Measurements from ENCODE around the gene PRRG2. TPM values are rescaled to one million over a fixed set of nuclear protein-coding genes. Genes with fewer than 3 reads are reported as not detected.

PRRG2 gene
- total and polyA plus RNA-seq, 2 experiments from 2014 or later, result 2.0 to 3.8 TPM

GRCh38 chr19:49538643-49539042, 42.5 kb upstream of the PRRG2 start:
- peaks cover 2% of the 10 kb centered on the region; the same call in 1 of the 3 replicates for H3K36me3 Mint-ChIP-seq (ENCODE audit: low read depth)
- H3K27ac Mint-ChIP-seq, result no peak overlapping the region

DNA sequence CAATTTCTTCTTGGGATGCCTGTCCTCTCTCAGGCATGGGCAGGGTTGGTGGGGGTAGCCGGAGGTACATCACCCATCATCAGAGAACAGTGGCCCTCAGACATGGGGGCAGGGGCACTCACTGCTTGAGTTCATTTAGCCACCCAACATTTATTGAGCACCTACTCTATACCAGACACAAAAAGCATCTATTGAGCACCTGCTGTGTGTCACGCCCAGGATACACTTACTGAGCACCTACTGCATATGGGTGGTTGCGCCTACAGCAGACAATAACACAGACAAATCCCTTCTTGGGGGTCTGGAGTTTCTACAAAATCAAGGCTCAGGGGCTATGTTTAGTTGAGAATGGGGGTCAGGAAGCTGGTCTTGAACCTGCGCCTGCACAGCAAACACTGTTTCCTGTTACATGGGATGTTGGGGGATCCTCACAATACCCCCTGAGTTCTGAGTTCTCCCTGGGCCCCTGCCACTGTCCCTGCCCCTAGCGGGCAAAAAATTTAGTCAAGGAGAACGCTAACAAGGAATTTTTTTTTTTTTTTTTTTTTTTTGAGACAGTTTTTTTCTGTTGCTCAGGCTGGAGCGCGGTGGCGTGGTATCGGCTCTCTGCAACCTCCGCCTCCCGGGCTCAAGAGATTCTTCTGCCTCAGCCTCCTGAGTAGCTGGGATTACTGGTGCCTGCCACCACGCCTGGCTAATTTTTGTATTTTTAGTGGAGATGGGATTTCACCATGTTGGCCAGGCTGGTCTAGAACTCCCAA, 41.7 kb upstream of the PRRG2 start:
- H3K4me1 Mint-ChIP-seq, result peaks cover 8% of the 10 kb centered on the region
- H3K9me3 Mint-ChIP-seq, result no peaks in the 10 kb centered on the region
- Histone ChIP-seq H3K4me3 (no peak overlapping the region), H3K4me2 (no peak overlapping the region), H3K27ac (ENCODE audit: low read depth) (no peak overlapping the region), H2AFZ (no peak overlapping the region), H3K27me3 (ENCODE audit: insufficient read depth) (no peaks in the 10 kb centered on the region), H3F3A (replicated peaks; ENCODE audit: low read depth) (peaks cover 11% of the 10 kb centered on the region; the same call in 1 of the 2 replicates), H3K9me2 (ENCODE audit: insufficient read depth) (no peaks in the 10 kb centered on the region), H3K36me3 (ENCODE audit: insufficient read depth) (no peaks in the 10 kb centered on the region), H3K4me1 (ENCODE audit: insufficient read depth) (no peaks in the 10 kb centered on the region; the same call in 1 of the 2 replicates), H4K20me1 (replicated peaks; ENCODE audit: insufficient read depth) (no peaks in the 10 kb centered on the region; the same call in 1 of the 2 replicates), H3K79me2 (replicated peaks; ENCODE audit: insufficient read depth) (no peaks in the 10 kb centered on the region)
- ATAC-seq (no peak), DNase-seq (ENCODE audit: low spot score) (no peak)
- H3K36me3 Mint-ChIP-seq (ENCODE audit: low read depth), result peaks cover 2% of the 10 kb centered on the region; the same call in 1 of the 3 replicates
- H3K27ac Mint-ChIP-seq, result no peak overlapping the region
- H3K27me3 Mint-ChIP-seq (ENCODE audit: insufficient read depth, low read depth, poor library complexity), result peaks cover 11% of the 10 kb centered on the region
- H3K4me3 Mint-ChIP-seq, result no peak overlapping the region
- no peak for TF ChIP-seq EZH2 (IDR thresholded peaks at IDR 0.05; ENCODE audit: low read depth, unreplicated experiment)
- TF ChIP-seq NANOG (IDR thresholded peaks at IDR 0.05; ENCODE audit: borderline replicate concordance), result no peak
- TF ChIP-seq CREB1 (CRISPR knock-in tag; IDR thresholded peaks at IDR 0.05; ENCODE audit: low read depth), result no peak
- TF ChIP-seq STAT1 (IDR thresholded peaks at IDR 0.05; ENCODE audit: unreplicated experiment), result no peak
- TF ChIP-seq POLR2AphosphoS5 (IDR thresholded peaks at IDR 0.05; ENCODE audit: low read depth), result no peak
- no peak for TF ChIP-seq ZNF331 (CRISPR knock-in tag; IDR thresholded peaks at IDR 0.05; ENCODE audit: low read depth)
- no peak for TF ChIP-seq ZNF114 (CRISPR knock-in tag; IDR thresholded peaks at IDR 0.05)
- TF ChIP-seq, protein P1, sequence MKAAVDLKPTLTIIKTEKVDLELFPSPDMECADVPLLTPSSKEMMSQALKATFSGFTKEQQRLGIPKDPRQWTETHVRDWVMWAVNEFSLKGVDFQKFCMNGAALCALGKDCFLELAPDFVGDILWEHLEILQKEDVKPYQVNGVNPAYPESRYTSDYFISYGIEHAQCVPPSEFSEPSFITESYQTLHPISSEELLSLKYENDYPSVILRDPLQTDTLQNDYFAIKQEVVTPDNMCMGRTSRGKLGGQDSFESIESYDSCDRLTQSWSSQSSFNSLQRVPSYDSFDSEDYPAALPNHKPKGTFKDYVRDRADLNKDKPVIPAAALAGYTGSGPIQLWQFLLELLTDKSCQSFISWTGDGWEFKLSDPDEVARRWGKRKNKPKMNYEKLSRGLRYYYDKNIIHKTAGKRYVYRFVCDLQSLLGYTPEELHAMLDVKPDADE (IDR thresholded peaks at IDR 0.05), result no peak

More at GRCh38 chr19:49538643-49539042, 42.5 kb upstream of the PRRG2 start:
- Histone ChIP-seq H3K79me2 (replicated peaks; ENCODE audit: insufficient read depth) (no peaks in the 10 kb centered on the region), H3K36me3 (ENCODE audit: insufficient read depth) (no peaks in the 10 kb centered on the region), H3K4me1 (ENCODE audit: insufficient read depth) (no peaks in the 10 kb centered on the region; the same call in 1 of the 2 replicates), H3K4me3 (no peak overlapping the region), H3K27ac (ENCODE audit: low read depth) (no peak overlapping the region), H3F3A (replicated peaks; ENCODE audit: low read depth) (peaks cover 13% of the 10 kb centered on the region; the same call in 1 of the 2 replicates), H3K27me3 (ENCODE audit: insufficient read depth) (no peaks in the 10 kb centered on the region), H3K4me2 (no peak overlapping the region), H2AFZ (no peak overlapping the region), H3K9me2 (ENCODE audit: insufficient read depth) (no peaks in the 10 kb centered on the region), H4K20me1 (replicated peaks; ENCODE audit: insufficient read depth) (no peaks in the 10 kb centered on the region; the same call in 1 of the 2 replicates)
- DNase-seq (ENCODE audit: low spot score) (no peak), ATAC-seq (no peak)
- Mint-ChIP-seq H3K4me1 (peaks cover 9% of the 10 kb centered on the region), H3K27me3 (ENCODE audit: insufficient read depth, low read depth, poor library complexity) (peaks cover 11% of the 10 kb centered on the region), H3K9me3 (no peaks in the 10 kb centered on the region), H3K4me3 (no peak overlapping the region)
- TF ChIP-seq, protein P2, sequence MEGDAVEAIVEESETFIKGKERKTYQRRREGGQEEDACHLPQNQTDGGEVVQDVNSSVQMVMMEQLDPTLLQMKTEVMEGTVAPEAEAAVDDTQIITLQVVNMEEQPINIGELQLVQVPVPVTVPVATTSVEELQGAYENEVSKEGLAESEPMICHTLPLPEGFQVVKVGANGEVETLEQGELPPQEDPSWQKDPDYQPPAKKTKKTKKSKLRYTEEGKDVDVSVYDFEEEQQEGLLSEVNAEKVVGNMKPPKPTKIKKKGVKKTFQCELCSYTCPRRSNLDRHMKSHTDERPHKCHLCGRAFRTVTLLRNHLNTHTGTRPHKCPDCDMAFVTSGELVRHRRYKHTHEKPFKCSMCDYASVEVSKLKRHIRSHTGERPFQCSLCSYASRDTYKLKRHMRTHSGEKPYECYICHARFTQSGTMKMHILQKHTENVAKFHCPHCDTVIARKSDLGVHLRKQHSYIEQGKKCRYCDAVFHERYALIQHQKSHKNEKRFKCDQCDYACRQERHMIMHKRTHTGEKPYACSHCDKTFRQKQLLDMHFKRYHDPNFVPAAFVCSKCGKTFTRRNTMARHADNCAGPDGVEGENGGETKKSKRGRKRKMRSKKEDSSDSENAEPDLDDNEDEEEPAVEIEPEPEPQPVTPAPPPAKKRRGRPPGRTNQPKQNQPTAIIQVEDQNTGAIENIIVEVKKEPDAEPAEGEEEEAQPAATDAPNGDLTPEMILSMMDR (conservative IDR thresholded peaks at IDR 0.05; ENCODE audit: low read depth in 2 of 2), result no peak
- TF ChIP-seq JUNB (IDR thresholded peaks at IDR 0.05; ENCODE audit: unreplicated experiment) (no peak), STAT1 (IDR thresholded peaks at IDR 0.05; ENCODE audit: unreplicated experiment) (no peak)
